Stimulated activated CD8-positive, alpha-beta memory T cell treated with anti-CD3 and anti-CD28 coated beads, Interleukin-12 subunit alpha, Interleukin-12 subunit beta, amount 100 ng/mL, for 4 hours (primary cell): Measurements from ENCODE around the gene WAS.
"Not testable (repeated sequence)": the region's sequence is repeated elsewhere in the genome, so short reads cannot be mapped to it uniquely, and the experiment has no call there.

Experiments used
- DNase-seq: peaks from one replicate; pipeline ENCODE4 v3.0.0-alpha.2; 2020; ENCODE audit warnings: low read depth

The WAS gene

DNA sequence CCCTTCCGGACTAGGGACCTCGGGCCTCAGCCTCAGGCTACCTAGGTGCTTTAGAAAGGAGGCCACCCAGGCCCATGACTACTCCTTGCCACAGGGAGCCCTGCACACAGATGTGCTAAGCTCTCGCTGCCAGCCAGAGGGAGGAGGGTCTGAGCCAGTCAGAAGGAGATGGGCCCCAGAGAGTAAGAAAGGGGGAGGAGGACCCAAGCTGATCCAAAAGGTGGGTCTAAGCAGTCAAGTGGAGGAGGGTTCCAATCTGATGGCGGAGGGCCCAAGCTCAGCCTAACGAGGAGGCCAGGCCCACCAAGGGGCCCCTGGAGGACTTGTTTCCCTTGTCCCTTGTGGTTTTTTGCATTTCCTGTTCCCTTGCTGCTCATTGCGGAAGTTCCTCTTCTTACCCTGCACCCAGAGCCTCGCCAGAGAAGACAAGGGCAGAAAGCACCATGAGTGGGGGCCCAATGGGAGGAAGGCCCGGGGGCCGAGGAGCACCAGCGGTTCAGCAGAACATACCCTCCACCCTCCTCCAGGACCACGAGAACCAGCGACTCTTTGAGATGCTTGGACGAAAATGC, at the start of gene WAS:
Gene WAS, plus strand, starts transcription at position 389 of the 572 bp plus-strand sequence. Its CDS starts 55 bp downstream, at position 444.
- DNase-seq = no peak

- DNase-seq = no peak
Observed at GRCh38 chrX:48636301-48636700, 47.3 kb upstream of the WAS start.

DNA sequence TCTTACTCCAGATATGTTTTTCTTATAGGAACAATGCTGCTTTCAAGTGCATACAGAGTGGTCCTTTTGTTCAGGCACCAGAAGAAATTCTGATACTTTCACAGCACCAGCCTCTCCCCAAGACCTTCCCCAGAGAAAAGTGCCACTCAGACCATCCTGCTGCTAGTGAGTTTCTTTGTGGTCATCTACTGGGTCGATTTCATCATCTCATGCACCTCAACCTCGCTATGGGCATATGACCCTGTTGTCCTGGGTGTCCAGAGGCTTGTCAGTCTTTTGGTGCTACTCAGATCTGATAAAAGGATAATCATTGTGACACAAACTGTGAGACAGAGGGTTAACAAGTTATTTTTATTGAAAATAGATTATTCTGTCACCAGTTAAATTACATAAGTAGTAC, 46.8 kb upstream of the WAS start:
- no peak for DNase-seq

DNA sequence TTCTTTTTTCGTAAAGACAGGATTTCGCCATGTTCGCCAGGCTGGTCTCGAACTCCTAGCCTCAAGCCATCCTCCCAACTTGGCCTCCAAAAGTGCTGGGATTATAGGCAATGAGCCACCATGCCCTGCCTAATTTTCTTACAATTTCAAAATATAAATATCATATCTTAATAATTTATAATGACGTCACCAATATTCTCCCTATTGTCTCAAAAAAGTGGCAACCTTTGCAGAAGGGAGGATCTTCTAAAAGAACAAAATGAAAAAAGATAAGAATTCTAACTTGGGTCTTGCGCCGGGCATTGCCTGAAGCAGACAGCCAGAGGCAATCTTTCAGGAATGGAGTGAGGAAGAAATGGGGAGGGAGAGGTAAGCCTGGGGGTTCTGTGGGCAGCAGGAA, 37.9 kb upstream of the WAS start:
- DNase-seq = no peak

- no peak for DNase-seq
Observed at GRCh38 chrX:48648336-48648751, 35.3 kb upstream of the WAS start.

- DNase-seq = no peak
Observed at GRCh38 chrX:48649102-48649501, 34.5 kb upstream of the WAS start.

- not testable (repeated sequence) for DNase-seq
Observed at GRCh38 chrX:48652055-48652579, 31.5 kb upstream of the WAS start.

DNA sequence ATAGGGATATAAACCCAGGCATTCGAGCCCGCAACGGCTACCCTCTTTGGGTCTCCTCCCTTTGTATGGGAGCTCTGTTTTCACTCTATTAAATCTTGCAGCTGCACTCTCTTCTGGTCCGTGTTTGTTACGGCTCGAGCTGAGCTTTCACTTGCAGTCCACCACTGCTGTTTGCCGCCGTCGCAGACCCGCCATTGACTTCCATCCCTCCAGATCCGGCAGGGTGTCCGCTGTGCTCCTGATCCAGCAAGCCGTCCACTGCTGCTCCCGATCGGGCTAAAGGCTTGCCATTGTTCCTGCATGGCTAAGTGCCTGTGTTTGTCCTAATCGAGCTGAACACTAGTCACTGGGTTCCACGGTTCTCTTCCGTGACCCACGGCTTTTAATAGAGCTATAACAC, 28.9 kb upstream of the WAS start:
- DNase-seq = not testable (repeated sequence)

GRCh38 chrX:48659686-48660085, 23.9 kb upstream of the WAS start:
- not testable (repeated sequence) for DNase-seq

DNA sequence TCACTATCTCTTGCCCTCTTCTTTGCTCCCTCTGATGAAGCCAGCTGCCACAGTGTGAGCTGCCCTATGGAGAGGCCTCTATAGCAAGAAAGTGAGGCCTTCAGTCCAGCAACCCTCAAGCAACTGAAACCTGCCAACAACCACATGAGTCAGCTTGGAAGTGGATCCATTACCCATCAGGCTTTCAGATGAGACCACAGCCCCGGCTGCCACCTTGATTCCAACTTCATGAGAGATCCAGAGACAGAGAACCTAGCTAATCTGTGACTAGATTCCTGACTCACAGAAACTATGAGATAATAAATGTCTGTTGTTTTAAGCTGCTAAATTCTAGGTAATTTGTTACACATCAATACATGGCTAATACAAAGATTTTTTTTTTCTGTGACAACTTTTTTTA, 20.4 kb upstream of the WAS start:
- no peak for DNase-seq

- no peak for DNase-seq
Observed at GRCh38 chrX:48664156-48664555, 19.4 kb upstream of the WAS start.

GRCh38 chrX:48665991-48666390, 17.6 kb upstream of the WAS start:
- no peak for DNase-seq

GRCh38 chrX:48666649-48667048, 16.9 kb upstream of the WAS start:
- DNase-seq = no peak

GRCh38 chrX:48667509-48667908, 16.1 kb upstream of the WAS start:
- no peak for DNase-seq

- not testable (repeated sequence) for DNase-seq
Observed at GRCh38 chrX:48668187-48668586, 15.4 kb upstream of the WAS start.

- peak; percentile 80 for DNase-seq
Observed at GRCh38 chrX:48676106-48676892, 7.3 kb upstream of the WAS start.

- no peak for DNase-seq
Observed at GRCh38 chrX:48676893-48677270, 6.7 kb upstream of the WAS start.

- no peak for DNase-seq
Observed at GRCh38 chrX:48677516-48677915, 6.1 kb upstream of the WAS start.

DNA sequence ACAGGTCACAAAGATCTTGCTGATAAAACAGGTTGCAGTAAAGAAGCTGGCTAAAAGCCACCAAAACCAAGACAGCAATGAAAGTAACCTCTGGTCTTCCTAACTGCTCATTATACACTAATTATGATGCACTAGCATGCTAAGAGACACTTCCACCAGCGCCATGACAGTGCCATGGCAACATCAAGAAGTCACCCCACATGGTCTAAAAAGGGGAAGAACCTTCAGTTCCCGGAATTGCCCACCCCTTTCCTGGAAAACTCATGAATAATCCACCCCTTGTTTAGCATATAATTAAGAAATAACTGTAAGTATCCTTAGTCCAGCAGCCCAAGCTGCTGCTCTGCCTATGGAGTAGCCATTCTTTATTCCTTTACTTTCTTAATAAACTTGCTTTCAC, 3.1 kb upstream of the WAS start:
- DNase-seq = not testable (repeated sequence)

DNA sequence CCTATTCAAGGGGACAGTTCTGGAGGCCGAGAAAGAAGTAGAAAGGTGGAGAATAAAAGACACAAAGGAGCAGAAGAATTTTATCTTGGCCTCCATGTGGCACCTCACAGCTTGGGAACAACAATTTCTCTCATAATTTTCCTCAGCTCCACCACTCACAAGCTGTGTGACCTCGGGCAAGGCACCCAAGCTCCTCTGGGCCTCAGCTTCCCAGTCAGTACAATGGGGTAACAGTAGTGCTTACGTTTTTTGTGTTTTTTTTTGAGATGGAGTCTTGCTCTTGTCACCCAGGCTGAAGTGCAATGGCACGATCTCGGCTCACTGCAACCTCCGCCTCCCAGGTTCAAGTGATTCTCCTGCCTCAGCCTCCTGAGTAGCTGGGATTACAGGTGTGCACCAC, 2.7 kb upstream of the WAS start:
- not testable (repeated sequence) for DNase-seq

DNA sequence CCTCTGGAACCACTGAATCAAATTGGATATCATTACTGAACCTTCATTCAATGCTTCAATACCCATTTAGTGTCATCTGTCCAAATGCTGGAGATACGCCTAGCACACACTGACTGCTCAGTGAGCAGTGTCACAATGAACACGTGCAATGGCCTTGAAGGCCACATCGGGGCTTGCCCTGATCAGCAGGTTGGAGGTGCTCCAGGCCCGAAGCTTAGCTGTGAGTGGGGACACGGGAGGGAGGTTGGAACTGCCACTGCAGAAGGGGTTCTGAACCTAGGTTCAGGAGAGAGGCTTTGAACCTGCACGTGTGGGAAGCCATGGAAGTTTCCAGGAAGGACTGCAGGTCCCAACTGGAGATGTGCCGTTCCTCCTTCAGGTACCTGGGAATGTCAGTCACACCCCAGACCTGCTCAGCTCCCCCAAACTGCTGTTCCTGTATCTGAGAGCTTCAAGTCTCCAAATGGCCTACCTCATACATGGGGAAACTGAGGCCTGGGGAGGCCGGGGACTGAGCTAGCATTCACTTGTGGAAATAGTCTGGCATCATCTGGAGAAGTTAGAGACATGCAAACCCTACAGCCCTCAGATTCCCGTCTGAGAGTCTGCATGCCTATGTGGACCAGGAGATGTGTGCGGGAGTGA, 1.9 kb upstream of the WAS start:
- no peak for DNase-seq

DNA sequence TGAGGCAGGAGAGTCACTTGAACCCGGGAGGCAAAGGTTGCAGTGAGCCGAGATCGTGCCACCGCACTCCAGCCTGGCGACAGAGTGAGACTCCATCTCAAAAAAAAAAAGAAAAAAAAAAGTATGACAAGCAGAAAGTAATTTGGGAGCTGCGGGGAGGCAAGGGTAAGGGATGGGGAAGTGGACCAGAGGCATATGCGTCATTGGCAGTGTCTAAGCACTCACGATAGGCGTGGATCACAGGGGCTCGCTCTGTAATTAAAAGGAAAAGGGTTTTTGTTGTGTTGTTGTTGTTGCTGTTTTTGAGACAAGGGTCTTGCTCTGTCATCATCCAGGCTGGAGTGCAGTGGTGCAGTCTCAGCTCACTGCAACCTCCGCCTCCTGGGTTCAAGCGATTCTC, 804 bp upstream of the WAS start:
- DNase-seq = not testable (repeated sequence)

- no peak for DNase-seq
Observed at GRCh38 chrX:48684134-48684533, 535 bp downstream of the WAS start.
